ENCODE data around the gene SFSWAP.

DNA sequence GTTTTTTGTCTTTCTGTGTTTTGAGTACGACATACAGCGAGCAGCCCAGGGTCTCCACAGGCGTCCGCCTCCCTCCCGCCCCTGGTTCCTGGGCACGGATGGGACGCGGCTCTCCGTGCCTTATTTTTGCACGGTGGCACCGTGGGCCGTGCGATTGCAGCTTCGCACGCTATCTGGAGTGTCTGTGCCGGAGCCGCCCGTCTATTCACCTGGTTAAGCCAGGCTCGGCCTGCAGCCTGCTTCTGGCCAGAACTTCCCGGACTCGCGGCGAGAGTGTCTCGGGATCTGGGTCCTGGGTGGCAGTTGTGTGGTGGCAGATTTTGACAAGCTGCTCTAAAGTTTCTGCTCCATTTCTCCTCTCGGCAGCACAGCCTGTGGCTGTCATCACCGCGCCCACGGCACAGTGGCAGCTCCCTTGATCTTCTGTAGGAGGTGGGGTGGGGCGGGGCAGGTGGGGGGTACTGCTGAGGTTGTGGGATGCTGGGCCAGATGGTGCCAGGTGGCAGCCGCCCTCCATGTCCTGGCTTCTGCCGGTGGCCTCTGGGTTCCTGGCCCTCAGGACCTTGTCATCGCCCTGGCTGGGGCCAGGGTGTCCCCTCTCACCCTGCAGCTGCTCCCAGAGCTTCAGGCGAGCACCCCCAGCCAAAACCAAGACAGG is 120.2 kb downstream of the SFSWAP start:
- no peak for TF ChIP-seq POLR2A (IDR thresholded peaks at IDR 0.05)
- TF ChIP-seq, protein P1, sequence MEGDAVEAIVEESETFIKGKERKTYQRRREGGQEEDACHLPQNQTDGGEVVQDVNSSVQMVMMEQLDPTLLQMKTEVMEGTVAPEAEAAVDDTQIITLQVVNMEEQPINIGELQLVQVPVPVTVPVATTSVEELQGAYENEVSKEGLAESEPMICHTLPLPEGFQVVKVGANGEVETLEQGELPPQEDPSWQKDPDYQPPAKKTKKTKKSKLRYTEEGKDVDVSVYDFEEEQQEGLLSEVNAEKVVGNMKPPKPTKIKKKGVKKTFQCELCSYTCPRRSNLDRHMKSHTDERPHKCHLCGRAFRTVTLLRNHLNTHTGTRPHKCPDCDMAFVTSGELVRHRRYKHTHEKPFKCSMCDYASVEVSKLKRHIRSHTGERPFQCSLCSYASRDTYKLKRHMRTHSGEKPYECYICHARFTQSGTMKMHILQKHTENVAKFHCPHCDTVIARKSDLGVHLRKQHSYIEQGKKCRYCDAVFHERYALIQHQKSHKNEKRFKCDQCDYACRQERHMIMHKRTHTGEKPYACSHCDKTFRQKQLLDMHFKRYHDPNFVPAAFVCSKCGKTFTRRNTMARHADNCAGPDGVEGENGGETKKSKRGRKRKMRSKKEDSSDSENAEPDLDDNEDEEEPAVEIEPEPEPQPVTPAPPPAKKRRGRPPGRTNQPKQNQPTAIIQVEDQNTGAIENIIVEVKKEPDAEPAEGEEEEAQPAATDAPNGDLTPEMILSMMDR (IDR thresholded peaks at IDR 0.05) = no peak
